NB4 (cell line): ENCODE measurements around the gene HDAC7.

Experiments used
- DNase-seq: peaks from one replicate; pipeline ENCODE4 v3.0.0; 2010; ENCODE audit warnings: low read depth
- H3K4me3 ChIP-seq: one replicate; pipeline ENCODE4 v1.5.1; 2011; ENCODE audit warnings: mild to moderate bottlenecking, low read depth, low read length, moderate library complexity
- CTCF ChIP-seq: IDR thresholded peaks from one replicate; pipeline ENCODE4 v1.5.1; 2012; ENCODE audit warnings: low read depth, low read length
- MAX ChIP-seq: IDR thresholded peaks from 2 replicates; pipeline ENCODE4 v1.6.1; 2011; ENCODE audit warnings: low read depth, low read length
- MYC ChIP-seq: IDR thresholded peaks from 2 replicates; pipeline ENCODE4 v1.6.1; 2011; ENCODE audit warnings: low read depth, low read length
- POLR2A ChIP-seq: IDR thresholded peaks from 2 replicates; pipeline ENCODE4 v1.6.1; 2011; ENCODE audit warnings: mild to moderate bottlenecking; ENCODE audit not compliant: insufficient read length; ENCODE audit errors: extremely low read depth

The HDAC7 gene

GRCh38 chr12:47750916-47751470, 68.7 kb downstream of the HDAC7 start:
- no peak for DNase-seq
- TF ChIP-seq CTCF, result no peak
- 0 out of 2 replicates have a peak, but pooled peaks have one; percentile 9 for TF ChIP-seq MAX

DNA sequence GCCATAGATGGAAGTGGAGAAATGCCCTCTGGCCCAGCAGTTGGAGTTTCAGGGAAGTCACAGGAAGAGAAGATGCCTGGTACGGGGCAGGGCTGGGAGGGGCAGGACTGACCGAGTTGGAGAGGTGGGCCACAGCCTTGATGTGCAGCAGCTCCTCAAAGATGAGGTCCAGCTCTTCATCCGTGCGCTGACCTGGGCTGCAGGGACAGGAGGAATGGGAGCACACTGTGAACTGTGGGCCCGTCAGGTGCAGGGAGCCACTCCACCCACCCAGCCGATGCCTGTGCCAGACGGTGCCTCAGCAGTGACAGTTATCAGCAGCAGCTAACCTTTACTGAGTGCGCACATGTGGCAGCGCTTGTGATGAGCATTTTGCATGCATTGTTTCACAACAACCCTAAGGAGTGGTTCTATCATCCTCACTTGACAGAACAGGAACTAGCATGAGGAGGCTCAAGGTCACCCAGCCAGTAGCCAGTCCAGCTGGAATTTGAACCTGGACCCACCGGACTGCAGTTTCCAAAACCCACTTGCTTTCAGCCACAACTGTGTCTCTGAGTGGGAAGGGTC, 69.4 kb downstream of the HDAC7 start:
- TF ChIP-seq CTCF (no peak), MAX (peak; percentile 98), MYC (peak; percentile 98)
- no peak overlapping the region for H3K4me3 ChIP-seq
- peak; percentile 84 for DNase-seq

More at GRCh38 chr12:47750916-47751470, 68.7 kb downstream of the HDAC7 start:
- no peak overlapping the region for H3K4me3 ChIP-seq

- no peak for TF ChIP-seq POLR2A
- TF ChIP-seq MAX, result no peak
- no peak for TF ChIP-seq CTCF
- TF ChIP-seq MYC, result no peak
- H3K4me3 ChIP-seq, result no peak overlapping the region
- DNase-seq, result no peak
Measured at GRCh38 chr12:47748899-47749298, 70.8 kb downstream of the HDAC7 start.

GRCh38 chr12:47748507-47748828, 71.2 kb downstream of the HDAC7 start:
- no peak for TF ChIP-seq MAX
- no peak for TF ChIP-seq MYC
- no peak for TF ChIP-seq CTCF
- no peak for TF ChIP-seq POLR2A
- no peak overlapping the region for H3K4me3 ChIP-seq

GRCh38 chr12:47747596-47748506, 71.9 kb downstream of the HDAC7 start:
- TF ChIP-seq MYC (no peak), MAX (no peak)
- no peak for DNase-seq
- no peak overlapping the region for H3K4me3 ChIP-seq

More at GRCh38 chr12:47748507-47748828, 71.2 kb downstream of the HDAC7 start:
- no peak for DNase-seq

GRCh38 chr12:47747126-47747525, 72.6 kb downstream of the HDAC7 start:
- H3K4me3 ChIP-seq, result no peak overlapping the region
- TF ChIP-seq MYC, result no peak
- no peak for TF ChIP-seq CTCF
- no peak for TF ChIP-seq POLR2A
- no peak for TF ChIP-seq MAX
- no peak for DNase-seq
